Lower leg skin (tissue), 4 donors: ENCODE results near the gene GLT8D2. TPM values are rescaled to one million over a fixed set of nuclear protein-coding genes. Genes with fewer than 3 reads are reported as not detected.

Experiments used
- DNase-seq, 2 donors: peaks; one replicate each; pipeline ENCODE4 v3.0.0-alpha.2; 2019; ENCODE audit warnings: low spot score in 2 of 2
- H3K4me3 ChIP-seq: fragments of 200-600 bp; sonication (generic); 2 replicates; pipeline ENCODE4 v1.5.1; 2017; ENCODE audit warnings: mild to moderate bottlenecking, low read depth; ENCODE audit not compliant: poor library complexity, severe bottlenecking
- POLR2A ChIP-seq, 2 donors: fragments of 450-650 bp; IDR thresholded peaks; one replicate each; pipeline ENCODE4 v1.6.1; 2016 to 2017; ENCODE audit warnings: antibody characterized with exemption in 2 of 2, mild to moderate bottlenecking in 1 of 2, moderate library complexity in 1 of 2
- WGBS, 2 donors: methylation state at CpG; one replicate each; pipeline ENCODE4 v1.1.5; 2018; 5-methylcytosine and 5-hydroxymethylcytosine counted together
- intact Hi-C: fragments of 100-400 bp; cut with DNase I; formaldehyde crosslinking; loops from one replicate; pipeline ENCODE4 v1.15.0; 2023; ENCODE audit warnings: low total_unique reads
- total RNA-seq, 4 donors: library from RNA; depleted of rRNA; stranded (reverse); fragments of >200 nt; gene quantifications; one replicate each; pipeline ENCODE4 v1.1.0, GENCODE V29; 2016
- TF ChIP-seq, protein P1 (sequence below), 3 donors: fragments of 450-650 bp; IDR thresholded peaks; one replicate each; pipeline ENCODE4 v1.5.1; 2016; ENCODE audit warnings: antibody characterized with exemption in 3 of 3, mild to moderate bottlenecking in 3 of 3, moderate library complexity in 2 of 3

GLT8D2 gene
- total RNA-seq, 4 donors from 2014 or later, result 0.72 to 1.9 (median 1.2) TPM

DNA sequence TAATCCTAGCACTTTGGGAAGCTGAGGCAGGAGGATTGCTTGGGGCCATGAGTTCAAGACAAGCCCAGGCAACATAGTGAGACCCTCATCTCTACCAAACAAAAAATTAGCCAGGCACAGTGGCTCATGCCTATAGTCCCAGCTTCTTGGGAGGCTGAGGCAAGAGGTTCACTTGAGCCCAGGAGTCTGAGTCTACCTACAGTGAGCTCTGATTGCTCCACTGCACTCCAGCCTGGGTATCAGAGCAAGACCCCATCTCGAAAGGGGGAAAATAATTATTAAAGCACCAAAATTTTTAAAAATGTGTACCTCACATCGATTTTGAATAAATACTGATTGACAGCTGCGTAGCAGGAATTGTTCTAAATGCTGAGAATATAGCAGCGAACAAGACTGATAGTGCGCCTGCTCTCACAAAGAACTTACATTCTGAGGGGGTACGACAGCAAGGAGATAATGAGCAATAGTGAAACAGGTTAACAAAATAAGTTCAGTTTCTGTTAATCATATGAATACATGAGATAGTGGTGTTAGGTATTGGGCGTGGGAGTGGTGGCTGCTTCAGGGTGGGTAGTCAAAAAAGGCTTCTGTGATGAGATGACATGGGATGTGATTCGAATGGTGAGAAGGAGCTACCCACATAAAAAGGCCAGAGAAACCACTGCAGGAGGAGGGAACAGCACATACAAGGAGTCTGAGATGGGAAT lies 33.9 kb upstream of the GLT8D2 start:
- TF ChIP-seq, protein P1, sequence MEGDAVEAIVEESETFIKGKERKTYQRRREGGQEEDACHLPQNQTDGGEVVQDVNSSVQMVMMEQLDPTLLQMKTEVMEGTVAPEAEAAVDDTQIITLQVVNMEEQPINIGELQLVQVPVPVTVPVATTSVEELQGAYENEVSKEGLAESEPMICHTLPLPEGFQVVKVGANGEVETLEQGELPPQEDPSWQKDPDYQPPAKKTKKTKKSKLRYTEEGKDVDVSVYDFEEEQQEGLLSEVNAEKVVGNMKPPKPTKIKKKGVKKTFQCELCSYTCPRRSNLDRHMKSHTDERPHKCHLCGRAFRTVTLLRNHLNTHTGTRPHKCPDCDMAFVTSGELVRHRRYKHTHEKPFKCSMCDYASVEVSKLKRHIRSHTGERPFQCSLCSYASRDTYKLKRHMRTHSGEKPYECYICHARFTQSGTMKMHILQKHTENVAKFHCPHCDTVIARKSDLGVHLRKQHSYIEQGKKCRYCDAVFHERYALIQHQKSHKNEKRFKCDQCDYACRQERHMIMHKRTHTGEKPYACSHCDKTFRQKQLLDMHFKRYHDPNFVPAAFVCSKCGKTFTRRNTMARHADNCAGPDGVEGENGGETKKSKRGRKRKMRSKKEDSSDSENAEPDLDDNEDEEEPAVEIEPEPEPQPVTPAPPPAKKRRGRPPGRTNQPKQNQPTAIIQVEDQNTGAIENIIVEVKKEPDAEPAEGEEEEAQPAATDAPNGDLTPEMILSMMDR (IDR thresholded peaks at IDR 0.05), result no peak
- no peak for TF ChIP-seq POLR2A (IDR thresholded peaks at IDR 0.05)
- 93 to 96% methylated on average over 8 of the region's 8 CpGs for WGBS, 2 donors
- no peak overlapping the region for H3K4me3 ChIP-seq
- intact Hi-C loops, result no loop called here
- DNase-seq, result no peak

- intact Hi-C loops, result no loop called here
- no peak for DNase-seq
- 84 to 91% methylated on average over 1 of the region's 1 CpG for WGBS, 2 donors
- TF ChIP-seq POLR2A (IDR thresholded peaks at IDR 0.05), result no peak
- TF ChIP-seq, protein P1 (IDR thresholded peaks at IDR 0.05), result no peak
- no peak overlapping the region for H3K4me3 ChIP-seq
Measured at GRCh38 chr12:104080764-104081163, 30.8 kb upstream of the GLT8D2 start.

DNA sequence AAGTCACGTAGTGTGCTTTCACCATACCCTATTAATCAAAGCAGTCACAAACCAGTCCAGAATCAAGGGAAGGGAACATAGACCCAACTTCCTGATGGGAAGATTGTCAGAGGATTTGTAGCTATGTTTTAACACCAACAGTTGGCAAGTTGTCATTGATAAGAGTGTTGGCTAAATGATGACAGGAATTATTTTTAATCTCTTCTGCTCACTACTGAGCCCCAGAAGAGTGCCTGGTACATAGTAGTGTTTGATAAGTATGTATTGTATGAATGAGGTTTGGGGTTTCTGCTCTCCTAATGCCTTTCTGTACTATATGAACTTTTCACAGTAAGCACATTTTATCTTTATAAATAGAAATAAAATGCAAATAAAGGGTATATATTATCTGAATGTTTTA lies 29.0 kb upstream of the GLT8D2 start:
- TF ChIP-seq POLR2A (IDR thresholded peaks at IDR 0.05), result no peak
- TF ChIP-seq, protein P1 (IDR thresholded peaks at IDR 0.05), result no peak
- H3K4me3 ChIP-seq, result no peak overlapping the region
- no peak for DNase-seq
- WGBS, 2 donors, result 81 to 83% methylated on average over 1 of the region's 1 CpG
- intact Hi-C loops, result no loop called here

DNA sequence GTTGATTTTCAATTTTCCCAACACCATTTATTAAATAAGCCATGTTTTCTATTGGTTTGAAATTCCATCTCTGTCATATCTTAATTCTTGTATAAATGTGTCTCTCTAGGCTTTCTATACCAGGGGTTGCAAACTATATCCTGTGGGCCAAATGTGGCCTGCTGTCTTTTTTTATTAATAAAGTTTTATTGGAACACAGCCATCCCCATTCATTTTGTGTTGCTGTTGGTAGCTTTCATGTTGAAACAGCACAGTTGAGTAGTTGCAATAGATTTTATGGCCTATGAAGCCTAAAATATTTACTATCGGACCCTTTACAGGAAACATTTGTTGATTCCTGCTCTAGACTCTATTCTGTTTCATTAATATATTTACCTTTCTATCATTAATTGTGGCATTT lies 23.7 kb upstream of the GLT8D2 start:
- intact Hi-C loops, result no loop called here
- TF ChIP-seq, protein P1 (IDR thresholded peaks at IDR 0.05), result no peak
- TF ChIP-seq POLR2A (IDR thresholded peaks at IDR 0.05), result no peak
- 98 to 100% methylated on average over 1 of the region's 1 CpG for WGBS, 2 donors
- DNase-seq, result no peak
- H3K4me3 ChIP-seq, result no peak overlapping the region

DNA sequence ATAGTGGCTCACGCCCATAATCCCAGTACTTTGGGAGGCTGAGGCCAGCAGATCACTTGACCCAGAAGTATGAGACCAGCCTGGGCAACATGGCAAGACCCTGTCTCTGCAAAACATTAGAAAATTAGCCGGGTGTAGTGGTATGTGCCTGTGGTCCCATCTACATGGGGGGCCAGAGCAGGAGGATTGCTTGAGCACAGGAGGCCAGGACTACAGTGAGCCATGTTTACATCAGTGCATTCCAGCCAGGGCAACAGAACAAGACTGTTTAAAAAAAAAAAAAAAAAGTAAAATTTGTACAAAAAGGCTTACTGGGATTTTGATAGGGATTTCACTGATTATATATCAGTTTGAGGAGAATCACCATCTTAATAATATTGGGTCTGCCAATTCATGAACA lies 22.1 kb upstream of the GLT8D2 start:
- intact Hi-C loops, result no loop called here
- H3K4me3 ChIP-seq, result no peak overlapping the region
- WGBS, 2 donors, result 98% methylated on average over 2 of the region's 2 CpGs
- no peak for DNase-seq
- TF ChIP-seq, protein P1 (IDR thresholded peaks at IDR 0.05), result no peak
- TF ChIP-seq POLR2A (IDR thresholded peaks at IDR 0.05), result no peak
